H1 (cell line): ENCODE results near the gene SLC26A4.

Source experiments
- ATF2 ChIP-seq: IDR thresholded peaks from 2 replicates; pipeline ENCODE4 v1.6.1; 2012; ENCODE audit warnings: low read length, inconsistent platforms
- CTCF ChIP-seq, 3 experiments: IDR thresholded peaks; 1 replicate in 2 of 3; 2 replicates in 1 of 3; pipeline versions ENCODE4 v1.5.1 to v1.6.1; 2011; ENCODE audit warnings: low read length in 3 of 3, mild to moderate bottlenecking in 3 of 3, inconsistent platforms in 2 of 3, low read depth in 1 of 3, moderate library complexity in 1 of 3; ENCODE audit not compliant: insufficient read depth in 1 of 3; ENCODE audit errors: control extremely low read depth in 1 of 3
- GABPA ChIP-seq: IDR thresholded peaks from 2 replicates; pipeline ENCODE4 v1.6.1; 2011; ENCODE audit warnings: mild to moderate bottlenecking, low read length, moderate library complexity, borderline replicate concordance; ENCODE audit not compliant: insufficient read depth
- JUN ChIP-seq: IDR thresholded peaks from 2 replicates; pipeline ENCODE4 v1.6.1; 2011; ENCODE audit warnings: low read depth, mild to moderate bottlenecking, improper control_type of control experiment, low read length
- JUND ChIP-seq: IDR thresholded peaks from 2 replicates; pipeline ENCODE4 v1.6.1; 2011; ENCODE audit warnings: mild to moderate bottlenecking, improper control_type of control experiment, low read length
- POLR2A ChIP-seq, 2 experiments: IDR thresholded peaks; 1 replicate in 1 of 2; 2 replicates in 1 of 2; pipeline ENCODE4 v1.6.1; 2011; ENCODE audit warnings: low read depth in 2 of 2, low read length in 2 of 2, mild to moderate bottlenecking in 2 of 2; ENCODE audit errors: control extremely low read depth in 1 of 2
- SIN3A ChIP-seq, 2 experiments: IDR thresholded peaks in 1 of 2; conservative IDR thresholded peaks in 1 of 2; 2 replicates each; pipeline ENCODE4 v1.6.1; 2011 to 2012; ENCODE audit warnings: low read length in 2 of 2, improper control_type of control experiment in 1 of 2, low read depth in 1 of 2, mild to moderate bottlenecking in 1 of 2
- SP1 ChIP-seq: IDR thresholded peaks from 2 replicates; pipeline ENCODE4 v1.6.1; 2011; ENCODE audit warnings: low read depth, low read length
- SUZ12 ChIP-seq: fragments of 200-600 bp; sonication (generic); IDR thresholded peaks from 2 replicates; pipeline ENCODE4 v1.6.1; 2012; ENCODE audit warnings: mild to moderate bottlenecking, inconsistent platforms, low read length, moderate library complexity, mixed read lengths

- TF ChIP-seq CTCF (IDR thresholded peaks at IDR 0.05; ENCODE audit: control extremely low read depth in 1 of 3, insufficient read depth in 1 of 3, low read depth in 1 of 3, low read length in 3 of 3), result no peak
- TF ChIP-seq JUND, result no peak
- TF ChIP-seq SIN3A (conservative IDR thresholded peaks at IDR 0.05 in 1 of 2, IDR thresholded peaks at IDR 0.05 in 1 of 2; ENCODE audit: low read depth in 1 of 2, low read length in 2 of 2), result no peak
- no peak for TF ChIP-seq JUN
- TF ChIP-seq ATF2, result no peak
- TF ChIP-seq POLR2A (IDR thresholded peaks at IDR 0.05; ENCODE audit: control extremely low read depth in 1 of 2, low read depth in 2 of 2, low read length in 2 of 2), result no peak
- no peak for TF ChIP-seq SP1
- TF ChIP-seq GABPA, result no peak
- TF ChIP-seq SUZ12, result no peak
Measured at GRCh38 chr7:107659666-107660065, 962 bp upstream of the SLC26A4 start.
